NCI-H82 (cell line): ENCODE measurements around the gene OR4X2.
"Not testable (repeated sequence)": the region's sequence is repeated elsewhere in the genome, so short reads cannot be mapped to it uniquely, and the experiment has no call there.

Experiments
- DNase-seq: peaks from one replicate; lab custom pipeline; 2025; lab: John Stamatoyannopoulos, UW

OR4X2 gene, protein sequence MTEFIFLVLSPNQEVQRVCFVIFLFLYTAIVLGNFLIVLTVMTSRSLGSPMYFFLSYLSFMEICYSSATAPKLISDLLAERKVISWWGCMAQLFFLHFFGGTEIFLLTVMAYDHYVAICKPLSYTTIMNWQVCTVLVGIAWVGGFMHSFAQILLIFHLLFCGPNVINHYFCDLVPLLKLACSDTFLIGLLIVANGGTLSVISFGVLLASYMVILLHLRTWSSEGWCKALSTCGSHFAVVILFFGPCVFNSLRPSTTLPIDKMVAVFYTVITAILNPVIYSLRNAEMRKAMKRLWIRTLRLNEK

DNA sequence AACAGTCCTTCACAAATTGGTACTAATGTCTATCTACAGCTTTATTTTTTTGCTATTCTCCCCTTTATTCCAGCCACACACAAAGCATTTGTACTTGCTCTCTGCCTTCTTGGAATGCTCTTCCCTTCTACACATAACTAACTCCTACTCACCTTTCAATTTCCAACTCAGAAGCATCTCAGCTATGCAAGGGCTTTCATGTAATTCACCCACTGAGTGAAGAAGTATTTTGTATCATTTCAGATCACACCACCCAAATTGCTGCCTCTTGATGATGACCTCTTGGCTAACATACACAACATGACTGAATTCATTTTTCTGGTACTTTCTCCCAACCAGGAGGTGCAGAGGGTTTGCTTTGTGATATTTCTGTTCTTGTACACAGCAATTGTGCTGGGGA, at the start of gene OR4X2:
TSS of gene OR4X2 (plus strand) at position 301 of the 400 bp plus-strand sequence. CDS start at position 301, 0 bp downstream.
- no peak for DNase-seq

DNA sequence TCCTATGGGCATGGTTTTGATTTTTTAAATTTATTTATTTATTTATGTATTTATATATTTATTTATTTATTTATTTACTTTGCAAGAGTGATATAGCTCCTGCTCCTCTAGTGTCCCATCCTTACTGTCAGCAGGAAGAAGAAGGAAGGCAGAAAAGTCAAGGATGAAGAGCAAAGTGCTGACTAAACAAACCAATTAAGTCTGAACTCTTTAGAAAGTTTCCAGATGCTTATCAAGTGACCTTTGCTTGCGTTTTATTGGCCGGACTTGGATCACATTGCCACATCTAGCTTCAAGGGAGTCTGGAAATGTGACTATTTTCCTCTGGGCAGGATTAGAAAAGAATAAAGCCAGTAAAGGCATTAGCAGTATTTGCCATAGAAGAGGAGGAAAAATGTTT, 37.0 kb upstream of the OR4X2 start:
- DNase-seq: no peak

DNA sequence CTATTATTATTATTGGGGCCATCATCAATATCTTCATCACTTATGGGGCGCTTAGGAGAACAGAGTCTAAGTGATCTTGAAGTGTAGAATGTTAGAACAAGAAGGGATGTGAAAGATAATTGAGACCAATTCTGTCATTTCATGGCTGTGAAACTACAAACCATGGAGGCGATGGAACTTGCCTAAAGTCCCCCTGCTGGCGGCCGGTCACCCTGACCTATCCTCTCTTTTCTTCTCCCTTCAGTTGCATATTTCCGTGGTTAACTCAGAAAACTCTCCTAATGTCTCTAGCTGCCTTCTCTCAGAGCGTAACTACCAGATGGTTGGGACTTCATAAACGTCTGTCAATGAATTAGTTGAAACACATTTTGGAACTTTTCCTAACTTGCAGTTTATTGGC, 34.9 kb upstream of the OR4X2 start:
- DNase-seq: peak; percentile 1

DNA sequence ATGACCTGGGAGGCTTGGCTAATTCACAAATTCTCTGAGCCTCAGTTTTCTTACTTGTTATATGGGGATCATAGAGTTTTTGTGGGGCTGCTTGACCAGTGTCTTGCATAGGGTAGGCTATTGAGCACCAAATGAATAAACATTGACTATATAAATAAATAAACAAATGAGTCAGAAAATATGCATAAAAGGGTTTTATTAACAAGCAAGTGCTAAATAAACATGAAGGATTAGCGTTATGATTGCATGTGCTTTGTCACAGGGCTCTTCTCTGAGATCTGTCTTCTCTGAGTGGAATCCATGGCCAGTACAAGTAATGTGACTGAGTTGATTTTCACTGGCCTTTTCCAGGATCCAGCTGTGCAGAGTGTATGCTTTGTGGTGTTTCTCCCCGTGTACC, 28.4 kb upstream of the OR4X2 start, which contains the start of gene OR4B1:
TSS of gene OR4B1 (plus strand) at position 301 of the 400 bp plus-strand sequence. CDS start at position 301, 0 bp downstream.
- no peak for DNase-seq

DNA sequence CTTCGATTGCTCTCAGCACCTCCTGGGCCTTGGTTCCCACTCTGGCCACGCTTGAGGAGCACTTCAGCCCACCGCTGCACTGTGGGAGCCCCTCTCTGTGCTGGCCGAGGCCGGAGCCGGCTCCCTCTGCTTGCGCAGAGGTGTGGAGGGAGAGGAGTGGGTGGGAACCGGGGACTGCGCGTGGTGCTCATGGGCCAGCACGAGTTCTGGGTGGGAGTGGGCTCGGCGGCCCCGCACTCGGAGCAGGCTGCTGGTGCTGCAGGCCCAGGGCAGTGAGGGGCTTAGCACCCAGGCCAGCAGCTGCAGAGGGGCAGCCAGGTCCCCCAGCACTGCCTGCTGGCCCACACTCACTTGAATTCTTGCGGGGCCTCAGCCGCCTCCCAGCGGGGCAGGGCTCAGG, 16.1 kb upstream of the OR4X2 start:
- no peak for DNase-seq

DNA sequence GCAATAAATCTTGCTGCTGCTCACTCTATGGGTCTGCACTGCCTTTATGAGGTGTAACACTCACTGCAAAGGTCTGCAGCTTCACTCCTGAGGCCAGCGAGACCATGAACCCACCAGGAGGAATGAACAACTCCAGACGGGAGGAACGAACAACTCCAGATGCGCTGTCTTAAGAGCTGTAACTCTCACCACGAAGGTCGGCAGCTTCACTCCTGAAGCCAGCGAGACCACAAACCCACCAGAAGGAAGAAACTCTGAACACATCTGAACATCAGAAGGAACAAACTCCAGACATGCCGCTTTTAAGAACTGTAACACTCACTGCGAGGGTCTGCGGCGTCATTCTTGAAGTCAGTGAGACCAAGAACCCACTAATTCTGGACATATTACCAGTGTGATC, 14.8 kb upstream of the OR4X2 start:
- not testable (repeated sequence) for DNase-seq

DNA sequence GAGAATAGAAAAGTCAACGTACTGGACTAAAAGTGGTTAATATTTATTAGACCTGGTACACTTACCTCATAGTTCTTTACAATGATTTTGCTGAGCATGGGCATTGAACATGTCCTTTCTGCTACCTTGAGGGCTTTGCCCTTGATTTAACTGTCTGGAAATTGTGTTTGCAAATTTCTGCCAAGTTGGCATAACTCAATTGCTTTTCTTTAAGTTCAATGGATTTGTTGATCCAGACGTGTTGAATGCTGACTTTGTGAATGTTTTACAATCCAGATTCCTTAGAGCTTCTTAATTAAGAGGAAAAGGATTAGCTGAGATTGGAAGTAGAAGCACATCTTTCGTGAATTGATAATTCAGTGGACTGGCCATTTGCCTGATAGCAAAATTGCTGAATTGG, 7.2 kb upstream of the OR4X2 start:
- DNase-seq: no peak

DNA sequence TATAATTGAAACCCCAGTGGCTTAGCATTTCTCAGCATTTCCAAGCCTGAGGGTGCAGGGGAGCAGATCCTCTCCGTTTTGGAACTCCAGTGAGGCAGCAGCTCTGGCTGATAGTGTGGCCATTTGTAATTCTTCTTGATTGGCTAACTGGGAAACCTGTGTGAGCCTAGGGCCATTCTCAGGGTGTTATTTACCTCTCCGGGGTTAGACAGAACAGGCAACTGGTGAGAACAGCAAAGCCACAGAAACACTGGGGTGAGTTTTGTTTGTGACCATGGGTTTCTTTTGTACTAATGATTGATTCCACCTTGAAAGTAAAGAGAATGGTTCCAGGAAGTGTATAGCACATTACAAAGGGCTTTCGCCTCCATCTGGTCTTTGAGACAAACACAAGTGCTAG, 2.4 kb upstream of the OR4X2 start:
- DNase-seq: no peak

DNA sequence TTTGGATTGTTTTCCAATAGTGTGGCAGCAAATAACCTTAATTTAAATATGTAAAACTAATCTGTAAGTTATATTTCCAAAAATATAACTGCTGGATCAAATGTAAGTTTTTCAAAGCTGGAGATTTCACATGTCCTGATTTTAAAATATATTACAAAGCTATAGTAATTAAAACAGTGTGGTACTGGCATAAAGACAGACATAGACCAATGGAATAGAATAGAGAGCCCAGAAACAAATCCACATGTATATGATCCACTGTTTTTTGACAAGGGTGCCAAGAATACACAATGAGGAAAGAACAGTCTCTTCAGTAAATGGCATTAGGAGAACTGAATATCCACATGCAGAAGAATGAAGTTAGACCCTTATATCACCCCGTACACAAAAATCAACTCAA, 4.0 kb downstream of the OR4X2 start:
- DNase-seq: no peak

DNA sequence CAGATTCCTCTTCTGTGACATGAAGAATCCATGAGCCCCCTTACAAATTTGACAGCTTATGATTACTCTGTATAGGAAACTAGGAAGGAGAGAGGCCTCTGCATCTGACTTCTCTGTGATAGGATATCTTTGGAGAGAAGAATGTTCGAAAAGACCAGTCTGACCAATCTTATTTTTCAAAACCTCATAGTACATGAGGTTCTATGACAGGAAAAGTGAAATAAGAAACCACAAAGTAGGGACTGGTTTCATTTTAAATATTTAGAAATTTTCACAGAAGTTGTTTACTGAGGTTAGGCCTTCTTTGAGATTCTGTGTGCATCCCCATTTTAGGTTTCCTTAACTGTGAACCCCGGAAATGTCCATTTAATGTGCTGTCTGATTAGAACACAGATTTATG, 16.7 kb downstream of the OR4X2 start:
- no peak for DNase-seq

DNA sequence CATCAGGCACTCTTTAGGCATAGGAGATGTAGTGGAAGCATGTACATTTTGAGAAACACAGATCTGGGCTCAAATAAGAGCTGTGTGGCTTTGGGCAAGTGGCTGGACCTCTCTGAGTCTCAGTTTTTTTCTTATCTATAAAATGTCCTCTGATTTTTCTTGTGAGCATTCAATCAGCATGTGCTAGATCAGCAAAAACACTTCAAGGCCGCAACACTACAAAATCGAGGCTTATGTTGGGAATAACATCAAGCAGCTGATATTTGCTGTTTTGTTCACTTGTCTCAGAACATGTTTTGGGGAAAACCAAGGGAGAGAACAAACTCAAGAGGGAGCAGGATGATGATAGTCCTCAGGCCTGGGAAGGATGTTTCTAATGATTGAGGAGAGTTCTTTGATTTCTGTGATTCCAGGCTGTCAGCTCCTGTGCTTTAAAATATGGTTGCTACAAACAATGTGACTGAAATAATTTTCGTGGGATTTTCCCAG, 18.6 kb downstream of the OR4X2 start, which contains the start of gene OR4X1:
TSS of gene OR4X1 (plus strand) at position 439 of the 489 bp plus-strand sequence. CDS start at position 439, 0 bp downstream.
- DNase-seq: no peak

DNA sequence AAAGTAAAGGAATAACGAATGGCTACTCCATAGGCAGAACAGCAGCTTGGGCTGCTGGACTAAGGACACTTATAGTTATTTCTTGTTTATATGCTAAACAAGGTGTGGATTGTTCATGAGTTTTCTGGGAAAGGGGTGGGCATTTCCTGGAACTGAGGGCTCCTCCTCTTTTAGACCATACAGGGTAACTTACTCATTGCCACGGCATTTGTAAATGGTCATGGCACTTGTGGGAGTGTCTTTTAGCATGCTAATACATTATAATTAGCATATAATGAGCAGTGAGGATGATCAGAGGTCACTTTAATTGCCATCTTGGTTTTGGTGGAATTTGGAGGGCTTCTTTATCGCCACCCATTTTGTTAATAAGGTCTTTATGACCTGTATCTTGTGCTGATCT, 25.7 kb downstream of the OR4X2 start:
- no peak for DNase-seq

DNA sequence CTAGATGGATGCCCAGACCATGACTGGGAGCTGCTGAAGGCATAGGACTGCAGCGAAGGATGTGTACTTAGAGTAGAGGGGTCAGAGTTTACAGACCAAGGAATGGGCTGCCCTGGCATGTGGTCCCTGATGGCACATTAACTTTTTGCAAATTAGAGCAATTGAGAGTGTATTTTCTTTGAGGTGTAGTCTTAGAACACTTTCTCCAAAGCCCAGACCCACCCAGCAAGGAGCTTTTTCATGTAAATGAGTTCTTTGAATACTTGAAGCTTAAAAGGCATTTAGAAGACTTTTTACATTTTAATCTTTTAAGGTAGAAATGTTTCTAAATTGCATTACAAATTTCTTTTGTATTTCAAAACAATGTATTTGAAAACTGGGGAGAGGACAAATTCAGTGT, 27.7 kb downstream of the OR4X2 start:
- DNase-seq: no peak
